Neural cell (in vitro differentiated cells): ENCODE measurements around the gene UQCC2. TPM values are rescaled to one million over a fixed set of nuclear protein-coding genes. Genes with fewer than 3 reads are reported as not detected.

Source experiments
- H2AFZ ChIP-seq: fragments of 200-600, 300-800 bp; sonication (generic), shearing (Covaris generic); 2 replicates; pipeline ENCODE4 v1.6.0; 2014; ENCODE audit warnings: low read depth, mild to moderate bottlenecking, antibody characterized with exemption, low read length, moderate library complexity
- H3F3A ChIP-seq: fragments of 200-600 bp; shearing (Covaris generic); 2 replicates; pipeline ENCODE4 v1.6.1; 2016; ENCODE audit warnings: mild to moderate bottlenecking, moderate library complexity, mixed read lengths, antibody characterized with exemption, low read length; ENCODE audit not compliant: insufficient read depth, poor library complexity, severe bottlenecking
- H3K27ac ChIP-seq: fragments of 200-600, 300-800 bp; sonication (generic), shearing (Covaris generic); 2 replicates; pipeline ENCODE4 v1.5.1; 2014; ENCODE audit warnings: mild to moderate bottlenecking, low read length, moderate library complexity
- H3K27me3 ChIP-seq: fragments of 300-800, 200-600 bp; sonication (generic), shearing (Covaris generic); 2 replicates; pipeline ENCODE4 v1.6.0; 2014; ENCODE audit warnings: mild to moderate bottlenecking, low read depth, low read length, moderate library complexity; ENCODE audit not compliant: insufficient read depth
- H3K36me3 ChIP-seq: fragments of 300-800, 200-600 bp; sonication (generic), shearing (Covaris generic); 2 replicates; pipeline ENCODE4 v1.5.1; 2014; ENCODE audit warnings: mild to moderate bottlenecking, antibody characterized with exemption, low read length, moderate library complexity; ENCODE audit not compliant: insufficient read depth
- H3K4me2 ChIP-seq: fragments of 300-800, 200-600 bp; sonication (generic), shearing (Covaris generic); 2 replicates; pipeline ENCODE4 v1.6.0; 2014; ENCODE audit warnings: mild to moderate bottlenecking, low read length
- H3K4me3 ChIP-seq: fragments of 300-800, 200-600 bp; sonication (generic), shearing (Covaris generic); 2 replicates; pipeline ENCODE4 v1.5.1; 2014; ENCODE audit warnings: mild to moderate bottlenecking, low read length, moderate library complexity
- H3K79me2 ChIP-seq: fragments of 200-600 bp; shearing (Covaris generic); replicated peaks from 2 replicates; pipeline ENCODE4 v1.6.0; 2014; ENCODE audit warnings: mild to moderate bottlenecking, low read length, moderate library complexity; ENCODE audit not compliant: insufficient read depth
- H3K9ac ChIP-seq: fragments of 300-800, 200-600 bp; sonication (generic), shearing (Covaris generic); 2 replicates; pipeline ENCODE4 v1.6.1; 2016; ENCODE audit warnings: mild to moderate bottlenecking, low read length, mixed read lengths
- H3K9me2 ChIP-seq: fragments of 200-600 bp; shearing (Covaris generic); 2 replicates; pipeline ENCODE4 v1.6.1; 2016; ENCODE audit warnings: mild to moderate bottlenecking, low read length, mixed read lengths; ENCODE audit not compliant: insufficient read depth
- H3K9me3 ChIP-seq: fragments of 200-600, 300-800 bp; sonication (generic), shearing (Covaris generic); 2 replicates; pipeline ENCODE4 v1.6.1; 2016; ENCODE audit warnings: mild to moderate bottlenecking, mixed run types, low read length, moderate library complexity, mixed read lengths
- H4K20me1 ChIP-seq: fragments of 200-600 bp; shearing (Covaris generic); 2 replicates; pipeline ENCODE4 v1.6.1; 2016; ENCODE audit warnings: mild to moderate bottlenecking, mixed run types; ENCODE audit not compliant: insufficient read depth
- CTCF ChIP-seq: fragments of 450-650 bp; IDR thresholded peaks from 2 replicates; pipeline ENCODE4 v1.5.1; 2014; ENCODE audit warnings: antibody characterized with exemption, mild to moderate bottlenecking, moderate library complexity; ENCODE audit not compliant: poor library complexity, severe bottlenecking
- EP300 ChIP-seq: fragments of 450-650 bp; conservative IDR thresholded peaks from 2 replicates; pipeline ENCODE4 v1.6.1; 2014; ENCODE audit warnings: antibody characterized with exemption, mild to moderate bottlenecking, moderate library complexity; ENCODE audit not compliant: poor library complexity, severe bottlenecking
- EZH2 ChIP-seq: fragments of 200-600, 300-800 bp; shearing (Covaris generic), sonication (generic); IDR thresholded peaks from 2 replicates; pipeline ENCODE4 v1.6.1; 2014; ENCODE audit warnings: antibody characterized with exemption, low read length, borderline replicate concordance, mild to moderate bottlenecking; ENCODE audit not compliant: insufficient read depth, poor library complexity, severe bottlenecking
- MXI1 ChIP-seq: fragments of 450-650 bp; conservative IDR thresholded peaks from 2 replicates; pipeline ENCODE4 v1.6.1; 2014; ENCODE audit warnings: antibody characterized with exemption, mild to moderate bottlenecking; ENCODE audit not compliant: poor library complexity, severe bottlenecking
- POLR2AphosphoS5 ChIP-seq: IDR thresholded peaks from 2 replicates; pipeline ENCODE4 v1.6.1; 2012
- RAD21 ChIP-seq: fragments of 450-650 bp; conservative IDR thresholded peaks from 2 replicates; pipeline ENCODE4 v1.6.1; 2014; ENCODE audit warnings: antibody characterized with exemption, mild to moderate bottlenecking, moderate library complexity
- REST ChIP-seq: IDR thresholded peaks from 2 replicates; pipeline ENCODE4 v1.6.1; 2012; ENCODE audit warnings: borderline replicate concordance
- SMC3 ChIP-seq: fragments of 450-650 bp; conservative IDR thresholded peaks from 2 replicates; pipeline ENCODE4 v1.6.1; 2014; ENCODE audit warnings: antibody characterized with exemption, mild to moderate bottlenecking, moderate library complexity; ENCODE audit not compliant: poor library complexity
- TAF1 ChIP-seq: IDR thresholded peaks from 2 replicates; pipeline ENCODE4 v1.6.1; 2012; ENCODE audit warnings: low read depth
- polyA plus RNA-seq: library from polyadenylated mRNA; depleted of rRNA; stranded (reverse); fragments of >200 nt; gene quantifications from 2 replicates; pipeline ENCODE4 v1.2.3, GENCODE V29; 2014

The UQCC2 gene
- polyA plus RNA-seq, 1 donor from 2014 or later = 123 TPM

- H3K4me3 ChIP-seq = no peak overlapping the region
- no peaks in the 10 kb centered on the region for H3K27me3 ChIP-seq
- H3K9me3 ChIP-seq = no peaks in the 10 kb centered on the region
- H4K20me1 ChIP-seq = no peaks in the 10 kb centered on the region
- no peaks in the 10 kb centered on the region for H3K36me3 ChIP-seq
- H2AFZ ChIP-seq = no peak overlapping the region
- H3K9me2 ChIP-seq = no peaks in the 10 kb centered on the region
- H3F3A ChIP-seq = no peaks in the 10 kb centered on the region
- no peaks in the 10 kb centered on the region for H3K79me2 ChIP-seq
- H3K9ac ChIP-seq = no peak overlapping the region
- no peak overlapping the region for H3K27ac ChIP-seq
- H3K4me2 ChIP-seq = no peak overlapping the region
- TF ChIP-seq REST (no peak), EZH2 (no peak), EP300 (no peak), SMC3 (no peak), TAF1 (no peak), POLR2AphosphoS5 (no peak)
Measured at GRCh38 chr6:33673851-33674250, 37.6 kb downstream of the UQCC2 start.

- Histone ChIP-seq H3K9ac (no peak overlapping the region), H3K4me2 (no peak overlapping the region), H3K4me3 (no peak overlapping the region), H3K27me3 (no peaks in the 10 kb centered on the region), H3K9me2 (no peaks in the 10 kb centered on the region), H3K27ac (no peak overlapping the region), H3K36me3 (no peaks in the 10 kb centered on the region), H3K9me3 (no peaks in the 10 kb centered on the region), H3K79me2 (no peaks in the 10 kb centered on the region), H4K20me1 (no peaks in the 10 kb centered on the region), H3F3A (no peaks in the 10 kb centered on the region), H2AFZ (no peak overlapping the region)
- TF ChIP-seq CTCF = no peak
- no peak for TF ChIP-seq POLR2AphosphoS5
- TF ChIP-seq MXI1 = no peak
- TF ChIP-seq TAF1 = no peak
Measured at GRCh38 chr6:33672808-33673207, 38.7 kb downstream of the UQCC2 start.

GRCh38 chr6:33671744-33672072, 39.8 kb downstream of the UQCC2 start:
- H4K20me1 ChIP-seq = no peaks in the 10 kb centered on the region
- no peak overlapping the region for H3K4me3 ChIP-seq
- no peaks in the 10 kb centered on the region for H3K9me2 ChIP-seq
- no peaks in the 10 kb centered on the region for H3K36me3 ChIP-seq
- no peaks in the 10 kb centered on the region for H3K9me3 ChIP-seq
- H3K27me3 ChIP-seq = no peaks in the 10 kb centered on the region
- no peak overlapping the region for H3K4me2 ChIP-seq
- H3F3A ChIP-seq = no peaks in the 10 kb centered on the region
- H2AFZ ChIP-seq = no peak overlapping the region
- TF ChIP-seq EP300 (no peak), POLR2AphosphoS5 (no peak), CTCF (no peak), TAF1 (no peak), SMC3 (no peak), RAD21 (no peak), EZH2 (no peak), REST (no peak)
- H3K79me2 ChIP-seq = no peaks in the 10 kb centered on the region
- H3K27ac ChIP-seq = no peak overlapping the region
- H3K9ac ChIP-seq = no peak overlapping the region
